Omental fat pad (tissue), 4 donors: ENCODE results near the gene SGMS1. TPM values are rescaled to one million over a fixed set of nuclear protein-coding genes. Genes with fewer than 3 reads are reported as not detected.
"Not testable (repeated sequence)": the region's sequence is repeated elsewhere in the genome, so short reads cannot be mapped to it uniquely, and the experiment has no call there.

ENCODE experiments used
- ATAC-seq: fragments of 150-250 bp; one replicate; pipeline ENCODE4 v1.9.1; 2016; ENCODE audit warnings: mild to moderate bottlenecking, moderate library complexity; ENCODE audit not compliant: low FRiP score
- DNase-seq: peaks from one replicate; pipeline ENCODE4 v3.0.0-alpha.2; 2019; ENCODE audit warnings: low spot score
- total RNA-seq, 4 donors: library from RNA; depleted of rRNA; stranded (reverse); fragments of >200 nt; gene quantifications; one replicate each; pipeline ENCODE4 v1.1.0, GENCODE V29; 2016
- TF ChIP-seq, protein P1 (sequence below), 3 donors: fragments of 450-650 bp; IDR thresholded peaks; one replicate each; pipeline ENCODE4 v1.5.1; 2016 to 2017; ENCODE audit warnings: antibody characterized with exemption in 3 of 3, mild to moderate bottlenecking in 3 of 3, moderate library complexity in 2 of 3

The SGMS1 gene
- total RNA-seq, 4 donors from 2014 or later, result 82.5 to 136 (median 96.4) TPM

DNA sequence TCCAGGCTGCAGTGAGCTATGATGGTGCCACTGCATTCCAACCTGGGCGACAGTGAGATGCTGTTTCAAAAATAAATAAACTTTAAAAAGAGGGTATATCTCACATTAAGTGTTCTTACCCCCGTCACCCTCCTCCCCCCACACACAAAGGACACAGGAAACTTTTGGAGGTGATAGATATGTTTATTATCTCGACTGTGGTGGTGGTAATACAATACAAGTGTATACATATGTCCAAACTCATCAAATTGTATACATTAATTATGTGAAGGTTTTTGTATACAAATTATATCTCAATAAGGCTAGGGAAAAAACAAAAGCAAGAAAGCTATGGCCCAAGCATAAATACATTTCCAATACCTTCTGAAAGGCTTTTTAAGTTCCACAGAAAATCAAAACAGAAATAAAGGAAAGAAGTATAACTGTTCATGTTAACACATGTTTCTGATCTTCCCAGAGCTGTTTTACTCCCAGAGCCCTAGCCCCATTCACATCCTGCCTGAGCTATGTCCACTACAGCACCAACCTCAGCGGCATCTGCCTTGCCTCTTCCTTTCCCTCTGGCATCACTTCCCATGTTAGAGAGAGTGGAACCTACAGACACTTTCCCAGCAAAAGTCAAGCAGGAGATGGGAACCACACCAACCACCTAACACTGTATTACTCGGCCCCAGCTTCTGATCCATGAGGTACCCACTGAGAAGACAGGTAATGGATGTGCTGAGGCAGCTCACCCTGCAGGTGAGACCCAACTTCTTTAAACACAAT is 48.1 kb downstream of the SGMS1 start:
- TF ChIP-seq, protein P1, sequence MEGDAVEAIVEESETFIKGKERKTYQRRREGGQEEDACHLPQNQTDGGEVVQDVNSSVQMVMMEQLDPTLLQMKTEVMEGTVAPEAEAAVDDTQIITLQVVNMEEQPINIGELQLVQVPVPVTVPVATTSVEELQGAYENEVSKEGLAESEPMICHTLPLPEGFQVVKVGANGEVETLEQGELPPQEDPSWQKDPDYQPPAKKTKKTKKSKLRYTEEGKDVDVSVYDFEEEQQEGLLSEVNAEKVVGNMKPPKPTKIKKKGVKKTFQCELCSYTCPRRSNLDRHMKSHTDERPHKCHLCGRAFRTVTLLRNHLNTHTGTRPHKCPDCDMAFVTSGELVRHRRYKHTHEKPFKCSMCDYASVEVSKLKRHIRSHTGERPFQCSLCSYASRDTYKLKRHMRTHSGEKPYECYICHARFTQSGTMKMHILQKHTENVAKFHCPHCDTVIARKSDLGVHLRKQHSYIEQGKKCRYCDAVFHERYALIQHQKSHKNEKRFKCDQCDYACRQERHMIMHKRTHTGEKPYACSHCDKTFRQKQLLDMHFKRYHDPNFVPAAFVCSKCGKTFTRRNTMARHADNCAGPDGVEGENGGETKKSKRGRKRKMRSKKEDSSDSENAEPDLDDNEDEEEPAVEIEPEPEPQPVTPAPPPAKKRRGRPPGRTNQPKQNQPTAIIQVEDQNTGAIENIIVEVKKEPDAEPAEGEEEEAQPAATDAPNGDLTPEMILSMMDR (IDR thresholded peaks at IDR 0.05), result no peak
- ATAC-seq, result no peak
- DNase-seq, result no peak

DNA sequence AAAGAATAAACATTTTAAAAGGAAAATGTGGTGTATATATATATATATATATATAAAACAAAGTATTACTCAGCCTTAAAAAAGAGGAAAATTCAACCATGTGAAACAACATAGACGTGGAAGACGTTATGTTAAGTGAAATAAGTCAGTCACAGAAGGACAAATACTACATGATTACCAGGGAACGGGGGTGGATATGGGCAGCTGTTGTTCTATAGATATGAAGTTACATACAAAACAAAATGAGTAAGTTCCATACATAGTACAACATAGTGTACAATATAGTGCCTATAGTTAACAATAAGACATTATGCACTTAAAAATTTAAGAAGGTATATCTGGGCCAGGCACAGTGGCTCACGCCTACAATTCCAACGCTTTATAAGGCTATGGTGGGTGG is 48.8 kb downstream of the SGMS1 start:
- no peak for ATAC-seq
- TF ChIP-seq, protein P1 (IDR thresholded peaks at IDR 0.05), result no peak
- no peak for DNase-seq

DNA sequence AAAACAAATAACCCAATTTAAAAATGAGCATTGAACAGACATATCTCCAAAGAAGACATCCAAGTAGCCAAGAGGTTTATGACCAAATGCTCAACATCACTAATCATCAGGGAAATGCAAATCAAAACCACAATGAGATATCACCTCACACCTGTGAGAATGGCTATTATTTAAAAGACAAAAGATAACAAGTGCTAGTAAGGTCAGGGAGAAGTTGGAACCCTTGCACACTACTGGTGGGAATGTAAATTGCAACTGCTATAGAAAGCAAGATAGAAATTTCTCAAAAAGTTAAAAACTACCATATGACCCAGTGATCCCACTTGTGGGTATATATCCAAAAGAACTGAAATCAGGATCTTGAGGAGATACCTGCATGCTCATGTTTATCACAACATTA is 49.5 kb downstream of the SGMS1 start:
- no peak for DNase-seq
- TF ChIP-seq, protein P1 (IDR thresholded peaks at IDR 0.05), result no peak
- no peak for ATAC-seq

DNA sequence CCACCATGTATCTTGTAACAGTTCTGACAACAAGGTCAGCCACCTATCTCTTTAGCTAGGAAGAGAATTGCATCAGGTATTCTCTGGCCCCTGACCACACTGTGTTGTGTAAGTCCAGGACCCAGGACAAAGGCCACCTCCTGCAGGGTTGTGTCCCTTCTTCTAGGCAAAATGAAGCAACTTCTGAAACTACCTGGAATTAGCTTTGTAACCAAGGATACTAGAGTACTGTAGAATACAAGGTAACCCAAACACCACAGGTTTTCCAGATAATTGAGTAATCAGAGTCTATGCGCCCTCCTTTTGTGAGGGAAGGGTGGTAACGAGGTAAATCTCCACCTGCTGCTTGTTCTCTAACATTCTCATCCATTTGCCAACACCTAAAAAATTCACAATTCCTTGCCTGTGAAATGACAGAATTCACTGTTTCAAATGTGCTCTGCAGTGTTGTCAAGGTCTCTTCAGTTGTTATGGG is 51.7 kb downstream of the SGMS1 start:
- DNase-seq (no peak), ATAC-seq (no peak)
- TF ChIP-seq, protein P1 (IDR thresholded peaks at IDR 0.05), result no peak

DNA sequence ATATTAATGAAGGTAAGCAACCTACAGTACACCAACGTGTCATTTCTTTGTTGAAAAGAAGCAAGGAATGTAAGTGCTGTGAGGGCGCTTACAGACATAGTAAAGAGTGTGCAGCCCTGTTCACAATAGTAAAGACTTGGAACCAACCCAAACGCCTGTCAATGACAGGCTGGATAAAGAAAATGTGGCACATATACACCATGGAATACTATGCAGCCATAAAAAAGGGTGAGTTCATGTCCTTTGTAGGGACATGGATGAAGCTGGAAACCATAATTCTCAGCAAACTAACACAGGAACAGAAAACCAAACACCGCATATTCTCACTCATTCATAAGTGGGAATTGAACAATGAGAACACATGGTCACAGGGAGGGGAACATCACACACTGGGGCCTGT is 55.0 kb downstream of the SGMS1 start:
- not testable (repeated sequence) for DNase-seq, ATAC-seq

DNA sequence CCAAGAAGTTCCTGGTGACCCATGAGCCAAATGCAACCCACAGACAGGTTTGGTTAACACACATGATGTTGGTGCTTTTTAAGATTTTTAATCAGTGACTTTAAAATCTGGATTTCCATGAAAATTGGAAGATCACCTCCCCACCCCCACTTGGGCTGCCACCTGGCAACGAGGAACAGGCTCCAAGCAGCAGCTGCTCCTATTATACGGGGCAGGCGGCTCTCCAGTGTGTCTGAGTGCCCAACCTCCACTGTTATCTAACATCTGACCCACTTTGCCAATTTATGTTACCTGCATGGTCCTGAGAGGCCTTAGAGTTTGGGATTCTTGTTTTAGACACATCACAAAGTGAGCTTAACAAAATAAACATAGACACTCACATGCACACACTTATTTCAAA is 56.4 kb downstream of the SGMS1 start:
- DNase-seq, result no peak
- TF ChIP-seq, protein P1 (IDR thresholded peaks at IDR 0.05), result no peak
- ATAC-seq, result no peak

DNA sequence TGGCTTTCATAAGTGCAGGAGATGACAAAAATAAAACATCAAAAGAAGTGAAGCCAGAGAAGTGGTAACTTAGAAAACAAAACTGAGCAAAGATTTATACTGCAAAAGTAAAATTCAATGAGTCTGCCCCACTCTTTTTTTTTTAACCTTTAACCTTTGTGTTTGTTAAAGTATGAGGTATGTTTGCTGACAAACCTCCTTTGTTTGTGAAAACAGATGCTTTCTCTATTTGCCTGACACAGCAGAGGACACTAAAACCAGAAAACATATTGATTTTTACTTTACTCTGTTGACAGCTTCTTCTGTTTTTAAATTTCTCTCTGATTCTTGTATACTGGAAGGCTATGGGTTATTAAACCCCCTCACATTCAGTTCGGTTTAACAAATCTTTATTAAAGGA is 57.6 kb downstream of the SGMS1 start:
- ATAC-seq (no peak), DNase-seq (no peak)
- TF ChIP-seq, protein P1 (IDR thresholded peaks at IDR 0.05), result no peak
